ENCODE measurements around the gene HNRNPM.
A peak's percentile ranks its signal among the peaks of the same experiment; 100 is the strongest.

HNRNPM gene

GRCh38 chr19:8468124-8468523 lies 23.3 kb downstream of the HNRNPM start:
- H3K18ac ChIP-seq (ENCODE audit: low read length), result no peak overlapping the region

GRCh38 chr19:8468761-8469373 lies 24.1 kb downstream of the HNRNPM start:
- Histone ChIP-seq H2AK5ac (ENCODE audit: low read depth, low read length) (no peak overlapping the region), H3K23ac (ENCODE audit: low read depth, low read length, poor library complexity) (no peak overlapping the region), H4K8ac (ENCODE audit: low read depth, low read length) (no peak overlapping the region), H3K9ac (ENCODE audit: low read depth, low read length, poor library complexity) (no peak overlapping the region), H3K14ac (ENCODE audit: low read length) (no peak overlapping the region), H2AFZ (ENCODE audit: low read length) (no peak overlapping the region), H3K36me3 (replicated peaks in 1 of 2; ENCODE audit: control insufficient read depth in 2 of 2, insufficient read depth in 2 of 2, low read length in 2 of 2) (peaks cover 66 to 100% of the 10 kb centered on the region in 2 donors), H4K91ac (ENCODE audit: low read depth, low read length, poor library complexity) (no peak overlapping the region), H3K79me1 (ENCODE audit: low read depth, low read length) (peaks cover 7% of the 10 kb centered on the region), H3K4me1 (ENCODE audit: control insufficient read depth in 2 of 2, insufficient read depth in 1 of 2, low read depth in 1 of 2, low read length in 2 of 2) (no peaks in the 10 kb centered on the region), H3K9me3 (replicated peaks in 1 of 2; ENCODE audit: control insufficient read depth in 2 of 2, insufficient read depth in 1 of 2, low read depth in 1 of 2, low read length in 2 of 2) (no peaks in the 10 kb centered on the region), H2BK5ac (ENCODE audit: low read length) (no peak overlapping the region), H3K27me3 (ENCODE audit: control insufficient read depth in 3 of 3, insufficient read depth in 3 of 3, low read depth in 1 of 3, low read length in 3 of 3) (no peaks in the 10 kb centered on the region), H3K27ac (replicated peaks; ENCODE audit: low read length) (no peak overlapping the region), H2BK120ac (ENCODE audit: low read depth, low read length) (no peak overlapping the region), H2BK12ac (ENCODE audit: low read length) (no peak overlapping the region), H3K18ac (ENCODE audit: low read length) (no peak overlapping the region), H3K4ac (ENCODE audit: low read length) (no peak overlapping the region), H3K4me3 (ENCODE audit: low read length in 2 of 2) (no peak overlapping the region), H2BK15ac (ENCODE audit: low read length) (no peak overlapping the region), H3K4me2 (ENCODE audit: insufficient read depth, low read length, poor library complexity, severe bottlenecking) (no peak overlapping the region)
- WGBS, 2 donors (ENCODE audit: extremely low coverage in 2 of 2, insufficient read length in 2 of 2, insufficient replicate concordance in 1 of 2), result no CpG with 5 or more reads among the region's 8 CpGs
- DNase-seq (ENCODE audit: low spot score), result no peak

More at GRCh38 chr19:8468124-8468523, 23.3 kb downstream of the HNRNPM start:
- Histone ChIP-seq H3K4me1 (ENCODE audit: control insufficient read depth in 2 of 2, insufficient read depth in 1 of 2, low read depth in 1 of 2, low read length in 2 of 2) (no peaks in the 10 kb centered on the region), H4K8ac (ENCODE audit: low read depth, low read length) (no peak overlapping the region), H3K23ac (ENCODE audit: low read depth, low read length, poor library complexity) (no peak overlapping the region), H3K4ac (ENCODE audit: low read length) (no peak overlapping the region), H2AK5ac (ENCODE audit: low read depth, low read length) (no peak overlapping the region), H4K91ac (ENCODE audit: low read depth, low read length, poor library complexity) (no peak overlapping the region), H3K79me1 (ENCODE audit: low read depth, low read length) (peaks cover 11% of the 10 kb centered on the region), H3K9me3 (replicated peaks in 1 of 2; ENCODE audit: control insufficient read depth in 2 of 2, insufficient read depth in 1 of 2, low read depth in 1 of 2, low read length in 2 of 2) (no peaks in the 10 kb centered on the region), H2BK120ac (ENCODE audit: low read depth, low read length) (no peak overlapping the region), H2BK5ac (ENCODE audit: low read length) (no peak overlapping the region), H2BK15ac (ENCODE audit: low read length) (no peak overlapping the region), H3K14ac (ENCODE audit: low read length) (no peak overlapping the region), H3K27ac (replicated peaks; ENCODE audit: low read length) (no peak overlapping the region), H3K36me3 (replicated peaks in 1 of 2; ENCODE audit: control insufficient read depth in 2 of 2, insufficient read depth in 2 of 2, low read length in 2 of 2) (peaks cover 69 to 100% of the 10 kb centered on the region in 2 donors), H3K4me2 (ENCODE audit: insufficient read depth, low read length, poor library complexity, severe bottlenecking) (no peak overlapping the region), H3K9ac (ENCODE audit: low read depth, low read length, poor library complexity) (no peak overlapping the region), H3K27me3 (ENCODE audit: control insufficient read depth in 3 of 3, insufficient read depth in 3 of 3, low read depth in 1 of 3, low read length in 3 of 3) (no peaks in the 10 kb centered on the region), H2AFZ (ENCODE audit: low read length) (no peak overlapping the region), H3K4me3 (ENCODE audit: low read length in 2 of 2) (no peak overlapping the region), H2BK12ac (ENCODE audit: low read length) (no peak overlapping the region)
- no CpG with 5 or more reads among the region's 3 CpGs for WGBS, 2 donors (ENCODE audit: extremely low coverage in 2 of 2, insufficient read length in 2 of 2, insufficient replicate concordance in 1 of 2)
- no peak for DNase-seq (ENCODE audit: low spot score)

GRCh38 chr19:8469613-8470368 lies 25.0 kb downstream of the HNRNPM start:
- Histone ChIP-seq H3K4me2 (ENCODE audit: insufficient read depth, low read length, poor library complexity, severe bottlenecking) (no peak overlapping the region), H2BK15ac (ENCODE audit: low read length) (no peak overlapping the region), H3K9ac (ENCODE audit: low read depth, low read length, poor library complexity) (peak overlapping the region; percentile 30), H4K91ac (ENCODE audit: low read depth, low read length, poor library complexity) (no peak overlapping the region), H3K4me1 (ENCODE audit: control insufficient read depth in 2 of 2, insufficient read depth in 1 of 2, low read depth in 1 of 2, low read length in 2 of 2) (no peaks in the 10 kb centered on the region), H2BK5ac (ENCODE audit: low read length) (no peak overlapping the region), H3K4me3 (ENCODE audit: low read length in 2 of 2) (no peak overlapping the region), H2BK120ac (ENCODE audit: low read depth, low read length) (no peak overlapping the region), H3K27me3 (ENCODE audit: control insufficient read depth in 3 of 3, insufficient read depth in 3 of 3, low read depth in 1 of 3, low read length in 3 of 3) (no peaks in the 10 kb centered on the region), H2AFZ (ENCODE audit: low read length) (no peak overlapping the region), H4K8ac (ENCODE audit: low read depth, low read length) (no peak overlapping the region), H3K4ac (ENCODE audit: low read length) (no peak overlapping the region), H3K18ac (ENCODE audit: low read length) (no peak overlapping the region), H3K27ac (replicated peaks; ENCODE audit: low read length) (no peak overlapping the region), H3K36me3 (replicated peaks in 1 of 2; ENCODE audit: control insufficient read depth in 2 of 2, insufficient read depth in 2 of 2, low read length in 2 of 2) (peaks cover 67 to 100% of the 10 kb centered on the region in 2 donors), H2BK12ac (ENCODE audit: low read length) (no peak overlapping the region), H3K79me1 (ENCODE audit: low read depth, low read length) (peaks cover 7% of the 10 kb centered on the region), H2AK5ac (ENCODE audit: low read depth, low read length) (no peak overlapping the region), H3K23ac (ENCODE audit: low read depth, low read length, poor library complexity) (peak overlapping the region; percentile 62), H3K14ac (ENCODE audit: low read length) (no peak overlapping the region), H3K9me3 (replicated peaks in 1 of 2; ENCODE audit: control insufficient read depth in 2 of 2, insufficient read depth in 1 of 2, low read depth in 1 of 2, low read length in 2 of 2) (no peaks in the 10 kb centered on the region)
- DNase-seq (ENCODE audit: low spot score), result no peak
- WGBS, 2 donors (ENCODE audit: extremely low coverage in 2 of 2, insufficient read length in 2 of 2, insufficient replicate concordance in 1 of 2), result no CpG with 5 or more reads among the region's 13 CpGs

GRCh38 chr19:8473648-8474476 lies 29.1 kb downstream of the HNRNPM start:
- H3K4ac ChIP-seq (ENCODE audit: low read length), result no peak overlapping the region
- H3K9me3 ChIP-seq (replicated peaks in 1 of 2; ENCODE audit: control insufficient read depth in 2 of 2, insufficient read depth in 1 of 2, low read depth in 1 of 2, low read length in 2 of 2), result no peaks in the 10 kb centered on the region
- H4K8ac ChIP-seq (ENCODE audit: low read depth, low read length), result no peak overlapping the region
- H2AFZ ChIP-seq (ENCODE audit: low read length), result no peak overlapping the region
- WGBS, 2 donors (ENCODE audit: extremely low coverage in 2 of 2, insufficient read length in 2 of 2, insufficient replicate concordance in 1 of 2), result no CpG with 5 or more reads among the region's 6 CpGs
- no peak overlapping the region for H2BK15ac ChIP-seq (ENCODE audit: low read length)
- H3K4me1 ChIP-seq (ENCODE audit: control insufficient read depth in 2 of 2, insufficient read depth in 1 of 2, low read depth in 1 of 2, low read length in 2 of 2), result no peaks in the 10 kb centered on the region
- no peak overlapping the region for H3K27ac ChIP-seq (replicated peaks; ENCODE audit: low read length)
- no peak overlapping the region for H3K23ac ChIP-seq (ENCODE audit: low read depth, low read length, poor library complexity)
- no peak overlapping the region for H2BK5ac ChIP-seq (ENCODE audit: low read length)
- H3K4me2 ChIP-seq (ENCODE audit: insufficient read depth, low read length, poor library complexity, severe bottlenecking), result no peak overlapping the region
- no peak overlapping the region for H2BK120ac ChIP-seq (ENCODE audit: low read depth, low read length)
- no peak overlapping the region for H2AK5ac ChIP-seq (ENCODE audit: low read depth, low read length)
- H3K14ac ChIP-seq (ENCODE audit: low read length), result no peak overlapping the region
- no peak overlapping the region for H3K9ac ChIP-seq (ENCODE audit: low read depth, low read length, poor library complexity)
- DNase-seq (ENCODE audit: low spot score), result no peak
- H4K91ac ChIP-seq (ENCODE audit: low read depth, low read length, poor library complexity), result no peak overlapping the region
- no peaks in the 10 kb centered on the region for H3K27me3 ChIP-seq (ENCODE audit: control insufficient read depth in 3 of 3, insufficient read depth in 3 of 3, low read depth in 1 of 3, low read length in 3 of 3)
- H3K4me3 ChIP-seq (ENCODE audit: low read length in 2 of 2), result no peak overlapping the region
- no peak overlapping the region for H3K18ac ChIP-seq (ENCODE audit: low read length)
- H3K79me1 ChIP-seq (ENCODE audit: low read depth, low read length), result peaks cover 20% of the 10 kb centered on the region
- H2BK12ac ChIP-seq (ENCODE audit: low read length), result no peak overlapping the region
- H3K36me3 ChIP-seq (replicated peaks in 1 of 2; ENCODE audit: control insufficient read depth in 2 of 2, insufficient read depth in 2 of 2, low read length in 2 of 2), result peaks cover 72 to 100% of the 10 kb centered on the region in 2 donors

Data from neuronal stem cell (in vitro differentiated cells).